HCT116 (cell line): Measurements from ENCODE around the gene CCDC80. TPM values are rescaled to one million over a fixed set of nuclear protein-coding genes. Genes with fewer than 3 reads are reported as not detected.

Experiments
- ATAC-seq: fragments of 200-7000 bp; cut with Tn5 transposase; 2 replicates; pipeline ENCODE4 v1.9.1; 2020; ENCODE audit warnings: mild to moderate bottlenecking, moderate library complexity
- BruUV-seq: library from RNA; stranded (reverse); fragments of 400-500 nt; replicated peaks from 2 replicates; lab custom pipeline; 2021; lab: Mats Ljungman, UMichigan
- CTCF ChIA-PET: fragments of 300-600 bp; sonication (Branson Sonifier 250); formaldehyde crosslinking; loops from one replicate; lab custom pipeline; 2021; ENCODE audit warnings: antibody characterized with exemption; lab: Charles Lee
- POLR2A ChIA-PET: fragments of 300-600, 350-600 bp; sonication (Branson Sonifier 250); formaldehyde crosslinking; loops from one replicate; lab custom pipeline; 2021; ENCODE audit warnings: antibody characterized with exemption; lab: Charles Lee
- RAD21 ChIA-PET, 2 experiments: fragments of 300-600 bp; sonication (Branson Sonifier 250); formaldehyde crosslinking; loops; one replicate each; lab custom pipeline; 2023; ENCODE audit warnings: low total read pairs in 2 of 2; ENCODE audit not compliant: uncharacterized antibody in 2 of 2, unreplicated experiment in 2 of 2, low non-redundant PET in 1 of 2; lab: Charles Lee
- DNase-seq: peaks from one replicate; pipeline ENCODE4 v3.0.0-alpha.2; 2010; ENCODE audit warnings: low read depth, low spot score
- H2AFZ ChIP-seq: fragments of 200-600 bp; shearing (Covaris generic), sonication (generic); 2 replicates; pipeline ENCODE4 v1.6.1; 2017; ENCODE audit warnings: low read depth, mixed run types, mixed read lengths, antibody characterized with exemption, low read length; ENCODE audit not compliant: poor library complexity, severe bottlenecking
- H3K27ac ChIP-seq: 2 replicates; pipeline ENCODE4 v1.5.1; 2012; ENCODE audit warnings: low read depth, low read length
- H3K27me3 ChIP-seq: fragments of 200-600 bp; sonication (generic); 2 replicates; pipeline ENCODE4 v1.6.1; 2016; ENCODE audit warnings: mixed run types, low read length, mixed read lengths; ENCODE audit not compliant: insufficient read depth
- H3K36me3 ChIP-seq, 2 experiments: fragments of 200-500 bp in 1 of 2; fragments of 200-600 bp in 1 of 2; sonication (Bioruptor generic) in 1 of 2; sonication (generic) in 1 of 2; 2 replicates each; pipeline versions ENCODE4 v1.5.1 to v1.6.1; 2014 to 2016; ENCODE audit warnings: low read length in 2 of 2, inconsistent platforms in 1 of 2, mixed read lengths in 1 of 2, mixed run types in 1 of 2; ENCODE audit not compliant: insufficient read depth in 2 of 2, control insufficient read depth in 1 of 2
- H3K4me1 ChIP-seq, 2 experiments: fragments of 200-600 bp in 1 of 2; sonication (generic) in 1 of 2; 2 replicates each; pipeline versions ENCODE4 v1.5.1 to v1.6.1; 2012 to 2017; ENCODE audit warnings: low read length in 2 of 2, inconsistent platforms in 1 of 2, mild to moderate bottlenecking in 1 of 2, mixed read lengths in 1 of 2, mixed run types in 1 of 2, moderate library complexity in 1 of 2; ENCODE audit not compliant: insufficient read depth in 2 of 2, control insufficient read depth in 1 of 2
- H3K4me2 ChIP-seq: fragments of 200-600 bp; sonication (generic); 2 replicates; pipeline ENCODE4 v1.6.1; 2017; ENCODE audit warnings: mixed run types, low read length, mixed read lengths
- H3K4me3 ChIP-seq, 2 experiments: fragments of 200-600 bp in 1 of 2; sonication (generic) in 1 of 2; replicated peaks in 1 of 2; 2 replicates each; pipeline ENCODE4 v1.5.1; 2011 to 2016; ENCODE audit warnings: low read length in 2 of 2, control low read depth in 1 of 2, low read depth in 1 of 2, mild to moderate bottlenecking in 1 of 2, mixed read lengths in 1 of 2, mixed run types in 1 of 2
- H3K79me2 ChIP-seq: fragments of 200-600 bp; sonication (generic); 2 replicates; pipeline ENCODE4 v1.6.1; 2017; ENCODE audit warnings: mild to moderate bottlenecking, mixed run types, low read length, moderate library complexity, mixed read lengths; ENCODE audit not compliant: insufficient read depth
- H3K9ac ChIP-seq: fragments of 200-600 bp; sonication (generic); 2 replicates; pipeline ENCODE4 v1.6.1; 2016; ENCODE audit warnings: low read length, mixed read lengths
- H3K9me2 ChIP-seq: fragments of 200-600 bp; sonication (generic), shearing (Covaris generic); 2 replicates; pipeline ENCODE4 v1.6.1; 2017; ENCODE audit warnings: mixed run types, mild to moderate bottlenecking, moderate library complexity; ENCODE audit not compliant: insufficient read depth
- H3K9me3 ChIP-seq, 2 experiments: fragments of 200-500 bp in 1 of 2; fragments of 200-600 bp in 1 of 2; sonication (Bioruptor generic) in 1 of 2; sonication (generic) in 1 of 2; 2 replicates each; pipeline ENCODE4 v1.6.1; 2014 to 2017; ENCODE audit warnings: low read length in 2 of 2, mixed read lengths in 2 of 2, inconsistent platforms in 1 of 2, low read depth in 1 of 2, mild to moderate bottlenecking in 1 of 2, mixed run types in 1 of 2, moderate library complexity in 1 of 2; ENCODE audit not compliant: control insufficient read depth in 1 of 2, insufficient read depth in 1 of 2
- H4K20me1 ChIP-seq: fragments of 200-600 bp; sonication (generic), shearing (Covaris generic); 2 replicates; pipeline ENCODE4 v1.6.1; 2017; ENCODE audit warnings: mixed run types, mild to moderate bottlenecking, moderate library complexity; ENCODE audit not compliant: insufficient read depth
- ATF3 ChIP-seq: IDR thresholded peaks from 2 replicates; pipeline ENCODE4 v1.6.1; 2012
- CBX3 ChIP-seq: IDR thresholded peaks from 2 replicates; pipeline ENCODE4 v1.6.1; 2012; ENCODE audit warnings: low read depth
- CEBPB ChIP-seq: IDR thresholded peaks from 2 replicates; pipeline ENCODE4 v1.6.1; 2012; ENCODE audit warnings: low read depth
- EGR1 ChIP-seq: IDR thresholded peaks from 2 replicates; pipeline ENCODE4 v1.6.1; 2012; ENCODE audit warnings: low read depth
- ELF1 ChIP-seq: IDR thresholded peaks from 2 replicates; pipeline ENCODE4 v1.6.1; 2012; ENCODE audit warnings: low read depth, borderline replicate concordance
- EZH2 ChIP-seq: fragments of 200-600 bp; sonication (generic); IDR thresholded peaks from 2 replicates; pipeline ENCODE4 v1.6.1; 2017; ENCODE audit warnings: antibody characterized with exemption, mixed run types
- EZH2phosphoT487 ChIP-seq: fragments of 200-600 bp; IDR thresholded peaks from 2 replicates; pipeline ENCODE4 v1.6.1; 2018; ENCODE audit warnings: antibody characterized with exemption, borderline replicate concordance
- JUND ChIP-seq: IDR thresholded peaks from 2 replicates; pipeline ENCODE4 v1.6.1; 2012
- MAX ChIP-seq: IDR thresholded peaks from 2 replicates; pipeline ENCODE4 v1.6.1; 2012
- POLR2A ChIP-seq: IDR thresholded peaks from 2 replicates; pipeline ENCODE4 v1.7.0; 2011; ENCODE audit warnings: borderline replicate concordance; ENCODE audit not compliant: insufficient read depth, insufficient read length; ENCODE audit errors: extremely low read depth
- POLR2AphosphoS5 ChIP-seq: IDR thresholded peaks from 2 replicates; pipeline ENCODE4 v1.6.1; 2011; ENCODE audit warnings: mild to moderate bottlenecking, low read depth, low read length, moderate library complexity
- RAD21 ChIP-seq: IDR thresholded peaks from 2 replicates; pipeline ENCODE4 v1.6.1; 2012; ENCODE audit warnings: low read depth, mild to moderate bottlenecking
- SIN3A ChIP-seq: IDR thresholded peaks from 2 replicates; pipeline ENCODE4 v1.6.1; 2012; ENCODE audit warnings: low read depth
- SRF ChIP-seq: IDR thresholded peaks from 2 replicates; pipeline ENCODE4 v1.6.1; 2012; ENCODE audit warnings: low read depth
- YY1 ChIP-seq: IDR thresholded peaks from 2 replicates; pipeline ENCODE4 v1.6.1; 2011; ENCODE audit warnings: low read length, low read depth, moderate library complexity, mild to moderate bottlenecking; ENCODE audit not compliant: insufficient replicate concordance; ENCODE audit errors: extremely low read depth
- intact Hi-C: fragments of 100-400 bp; cut with micrococcal nuclease; formaldehyde crosslinking; loops from 2 replicates; pipeline ENCODE4 v1.10.0; 2022
- total RNA-seq: library from RNA; stranded (reverse); gene quantifications from one replicate; pipeline ENCODE4 v1.2.1, GENCODE V29; 2021; ENCODE audit not compliant: unreplicated experiment

Gene CCDC80
- total RNA-seq, 1 experiment from 2014 or later = 1.7 TPM

- Histone ChIP-seq H3K27me3 (no peaks in the 10 kb centered on the region), H3K4me2 (no peak overlapping the region), H3K79me2 (no peaks in the 10 kb centered on the region), H3K9me3 (no peaks in the 10 kb centered on the region), H4K20me1 (no peaks in the 10 kb centered on the region), H3K4me1 (peaks cover 0 to 13% of the 10 kb centered on the region in 2 experiments; a peak in 3 of 4 replicates), H3K9me2 (no peaks in the 10 kb centered on the region), H3K9ac (no peak overlapping the region), H3K27ac (no peak overlapping the region), H3K4me3 (no peak overlapping the region), H3K36me3 (no peaks in the 10 kb centered on the region), H2AFZ (no peak overlapping the region)
- DNase-seq (no peak), ATAC-seq (no peak)
- BruUV-seq = no TSS peak
- intact Hi-C loops = no loop called here
- CTCF ChIA-PET = no interaction called here
- RAD21 ChIA-PET = no interaction called here
- POLR2A ChIA-PET = no interaction called here
- TF ChIP-seq JUND = no peak
- TF ChIP-seq CEBPB = no peak
- TF ChIP-seq MAX = no peak
- TF ChIP-seq CBX3 = no peak
- TF ChIP-seq SRF = no peak
- TF ChIP-seq EZH2phosphoT487 = no peak
- TF ChIP-seq POLR2AphosphoS5 = no peak
- no peak for TF ChIP-seq SIN3A
- no peak for TF ChIP-seq YY1
- TF ChIP-seq ELF1 = no peak
- TF ChIP-seq POLR2A = no peak
- TF ChIP-seq EZH2 = no peak
- TF ChIP-seq EGR1 = no peak
- no peak for TF ChIP-seq RAD21
- TF ChIP-seq ATF3 = no peak
Measured at GRCh38 chr3:112638327-112639020, 2.5 kb downstream of the CCDC80 start.
